ENCODE results near the gene ULK4.

- TF ChIP-seq POLR2AphosphoS5 (IDR thresholded peaks at IDR 0.05) (no peak), CTCF (IDR thresholded peaks at IDR 0.05 in 8 of 11, conservative IDR thresholded peaks at IDR 0.05 in 3 of 11) (no peak)
Observed at GRCh38 chr3:41348401-41348800, 613.5 kb downstream of the ULK4 start.

Measured in spleen (tissue), 7 donors.